ENCODE measurements around the gene CRK.
"Not testable (repeated sequence)": the region's sequence is repeated elsewhere in the genome, so short reads cannot be mapped to it uniquely, and the experiment has no call there.

The CRK gene

DNA sequence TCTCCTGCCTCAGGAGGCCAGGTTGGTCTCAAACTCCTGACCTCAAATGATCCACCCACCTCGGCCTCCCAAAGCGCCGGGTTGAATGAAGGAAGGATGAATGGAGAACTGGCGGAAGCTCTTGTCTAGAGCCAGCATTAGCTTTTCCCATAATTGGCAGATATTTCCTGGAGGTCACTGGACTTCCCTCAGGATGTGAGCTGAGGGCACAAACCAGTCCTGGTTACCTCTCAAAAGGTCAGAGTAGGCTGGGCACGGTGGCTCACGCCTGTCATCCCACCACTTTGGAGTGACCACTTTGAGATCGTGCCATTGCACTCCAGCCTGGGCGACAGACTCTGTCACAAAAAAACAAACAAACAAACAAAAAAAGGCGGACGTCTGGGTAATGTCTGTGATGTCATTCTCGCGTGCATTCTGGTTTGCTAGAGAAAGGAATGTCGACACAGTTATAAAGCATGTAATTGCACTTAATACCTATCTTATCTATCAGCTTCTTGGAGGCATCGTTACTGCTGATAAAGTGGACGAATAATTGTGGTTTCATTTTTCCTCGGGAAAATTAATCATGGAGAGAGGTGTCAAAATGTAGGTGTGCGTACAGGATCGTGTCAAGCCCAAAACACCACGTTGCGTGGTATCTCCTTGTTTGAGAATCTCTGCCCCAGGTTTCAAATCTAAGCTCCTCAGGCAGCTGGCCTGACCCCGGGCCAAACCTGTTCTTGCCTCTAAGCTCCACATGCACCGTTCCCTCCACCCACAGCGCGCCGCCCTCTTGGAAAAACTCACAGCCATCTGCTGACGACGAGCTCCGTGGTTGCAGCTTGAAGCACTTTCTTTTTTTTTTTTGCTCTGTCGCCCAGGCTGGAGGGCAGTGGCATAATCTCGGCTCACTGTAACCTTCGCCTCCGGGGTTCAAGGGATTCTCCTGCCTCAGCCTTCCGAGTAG lies 6.4 kb upstream of the CRK start:
- no peak for DNase-seq

- no peak for DNase-seq
Measured at GRCh38 chr17:1461198-1461944, 5.3 kb upstream of the CRK start.

- DNase-seq, result peak; percentile 53
Measured at GRCh38 chr17:1460233-1460632, 4.2 kb upstream of the CRK start.

DNA sequence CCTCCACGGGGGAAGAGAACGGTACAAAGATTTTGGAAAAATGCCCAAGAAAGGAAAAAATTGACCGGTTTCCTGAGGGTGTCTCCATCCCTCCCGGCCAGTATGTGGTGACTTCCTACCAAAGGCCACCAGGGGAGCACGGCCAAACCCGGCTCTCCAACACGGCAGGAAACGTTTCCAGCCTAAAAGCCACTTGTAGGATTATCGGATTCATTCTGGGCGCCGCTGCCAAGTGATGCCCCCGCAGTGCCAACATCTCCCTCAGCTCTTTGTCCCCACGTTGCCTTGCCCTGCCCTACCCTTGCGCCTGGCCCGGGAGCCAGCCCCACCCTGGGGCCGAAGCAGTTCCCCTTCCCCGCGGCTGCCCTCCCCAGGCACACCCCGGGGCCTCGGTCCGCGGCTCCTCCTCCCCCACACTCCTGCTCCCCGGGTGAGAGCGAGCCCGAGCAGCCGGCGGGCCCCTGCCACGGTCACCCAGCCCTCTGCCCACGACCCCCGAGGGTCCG lies 688 bp downstream of the CRK start:
- peak; percentile 29 for DNase-seq

DNA sequence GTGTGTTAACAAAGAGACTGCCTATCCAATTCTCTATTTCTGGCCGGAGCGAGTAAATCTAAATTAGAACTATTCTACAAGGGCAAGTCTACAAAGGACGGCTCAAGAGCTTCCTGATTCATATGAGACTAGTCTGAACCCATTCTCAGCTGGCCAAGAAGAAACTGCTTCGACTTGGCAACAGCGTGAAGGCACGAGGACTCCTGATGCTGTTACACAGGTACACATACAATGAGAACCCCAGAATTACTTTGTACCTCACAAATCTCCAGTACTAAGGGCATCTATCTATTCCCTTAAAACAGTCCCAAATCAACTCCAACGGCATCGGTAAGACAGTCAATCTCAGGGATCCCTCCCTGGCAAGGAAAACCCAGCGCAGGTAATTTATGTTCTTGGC lies 1.5 kb downstream of the CRK start:
- DNase-seq, result no peak

DNA sequence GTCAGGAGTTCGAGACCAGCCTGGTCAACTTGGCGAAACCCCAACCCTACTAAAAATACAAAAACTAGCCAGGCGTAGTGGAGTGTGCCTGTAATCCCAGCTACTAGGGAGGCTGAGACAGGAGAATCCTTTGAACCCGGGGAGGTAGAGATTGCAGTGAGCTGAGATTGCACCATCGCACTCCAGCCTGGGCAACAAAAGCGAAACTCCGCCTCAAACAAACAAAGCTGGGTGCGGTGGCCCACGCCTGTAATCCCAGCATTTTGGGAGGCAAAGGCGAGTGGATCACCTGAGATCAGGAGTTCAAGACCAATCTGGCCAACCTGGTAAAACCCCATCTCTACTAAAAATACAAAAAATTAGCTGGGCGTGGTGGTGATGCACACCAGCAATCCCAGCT lies 2.3 kb downstream of the CRK start:
- not testable (repeated sequence) for DNase-seq

GRCh38 chr17:1452836-1453235 lies 3.2 kb downstream of the CRK start:
- no peak for DNase-seq

DNA sequence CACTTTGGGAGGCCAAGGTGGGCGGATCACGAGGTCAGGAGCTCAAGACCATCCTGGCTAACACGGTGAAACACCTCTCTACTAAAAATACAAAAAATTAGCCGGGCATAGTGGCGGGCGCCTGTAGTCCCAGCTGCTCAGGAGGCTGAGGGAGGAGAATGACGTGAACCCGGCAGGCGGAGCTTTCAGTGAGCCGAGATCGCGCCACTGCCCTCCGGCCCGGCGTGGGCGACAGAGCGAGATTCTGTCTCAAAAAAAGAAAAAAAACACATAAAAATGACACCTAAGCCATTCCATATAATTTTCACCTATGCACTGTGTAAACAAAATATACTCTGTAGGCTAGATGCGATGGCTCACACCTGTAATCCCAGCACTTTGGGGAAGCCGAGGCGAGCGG lies 5.8 kb downstream of the CRK start:
- not testable (repeated sequence) for DNase-seq

DNA sequence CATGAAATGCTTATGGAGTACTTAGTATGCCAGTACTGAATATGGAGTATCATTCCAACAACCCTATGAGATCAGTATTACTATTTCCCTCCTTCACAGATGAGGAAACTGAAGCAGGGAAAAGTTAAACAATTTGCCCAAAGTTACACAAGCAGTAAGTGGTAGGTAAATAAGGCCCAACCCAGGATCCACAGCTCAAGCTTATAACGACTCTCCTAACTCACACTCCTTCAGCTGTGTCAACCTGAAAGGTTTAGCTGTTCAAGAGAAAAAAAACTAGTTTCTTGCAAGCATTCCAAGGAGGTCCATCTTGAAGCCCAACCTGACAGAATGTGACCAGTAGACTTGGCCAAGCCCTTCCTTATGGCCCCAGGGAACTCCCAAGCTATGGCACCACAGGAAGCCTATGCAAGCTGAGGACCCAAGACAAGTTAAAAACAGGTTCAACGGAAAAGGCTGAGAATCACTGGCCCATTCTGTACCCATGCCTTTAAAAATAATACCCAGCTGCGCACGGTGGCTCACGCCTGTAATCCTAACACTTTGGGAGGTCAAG lies 6.5 kb downstream of the CRK start:
- DNase-seq, result no peak

GRCh38 chr17:1447052-1447451 lies 9.0 kb downstream of the CRK start:
- DNase-seq, result no peak

DNA sequence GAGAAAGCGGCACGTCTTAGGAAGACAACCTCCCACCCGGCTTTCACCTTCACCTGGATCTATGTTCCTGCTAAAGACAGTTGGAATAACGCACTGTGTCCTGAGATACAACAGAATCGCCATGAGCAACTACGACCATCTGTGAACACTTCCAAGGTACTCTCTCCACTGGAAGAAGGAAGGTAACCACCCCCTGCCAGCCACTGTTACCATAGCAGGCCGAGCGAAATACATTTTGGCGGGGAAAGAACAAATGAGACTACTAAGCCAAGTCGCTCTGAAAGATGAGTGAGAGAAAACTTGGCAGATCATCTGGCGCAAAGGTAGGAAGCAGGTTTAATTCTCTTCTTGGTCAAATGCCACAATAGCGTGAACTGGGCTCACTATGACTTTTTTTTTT lies 9.8 kb downstream of the CRK start:
- no peak for DNase-seq

GRCh38 chr17:1445695-1446094 lies 10.3 kb downstream of the CRK start:
- not testable (repeated sequence) for DNase-seq

DNA sequence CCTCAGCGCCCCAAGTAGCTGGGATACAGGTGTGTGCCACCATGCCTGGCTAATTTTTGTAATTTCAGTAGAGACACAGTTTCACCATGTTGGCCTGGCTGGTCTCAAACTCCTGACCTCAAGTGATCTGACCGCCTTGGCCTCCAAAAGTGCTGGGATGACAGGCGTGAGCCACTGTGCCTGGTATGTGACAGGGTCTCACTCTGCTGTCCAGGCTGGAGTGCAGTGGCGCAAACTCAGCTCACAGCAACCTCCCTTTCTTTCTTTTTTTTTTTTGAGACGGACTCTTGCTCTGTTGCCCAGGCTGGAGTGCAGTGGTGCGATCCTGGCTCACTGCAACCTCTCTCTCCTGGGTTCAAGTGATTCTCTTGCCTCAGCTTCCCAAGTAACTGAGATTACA lies 13.3 kb downstream of the CRK start:
- not testable (repeated sequence) for DNase-seq

DNA sequence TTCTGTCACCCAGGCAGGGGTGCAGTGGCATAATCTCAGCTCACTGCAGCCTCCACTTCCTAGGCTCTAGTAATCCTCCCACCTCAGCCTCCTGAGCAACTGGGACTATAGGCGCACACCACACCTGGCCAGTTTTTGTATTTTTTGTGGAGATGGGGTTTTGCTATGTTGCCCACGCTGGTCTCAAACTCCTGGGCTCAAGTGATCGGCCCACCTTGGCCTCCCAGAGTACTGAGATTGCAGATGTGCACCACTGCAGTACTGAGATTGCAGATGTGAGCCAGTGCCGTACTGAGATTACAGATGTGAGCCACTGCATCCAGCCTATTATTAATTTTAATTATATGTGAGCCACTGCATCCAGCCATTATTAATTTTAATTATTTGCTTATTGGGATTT lies 13.8 kb downstream of the CRK start:
- no peak for DNase-seq

GRCh38 chr17:1440921-1441320 lies 15.1 kb downstream of the CRK start:
- DNase-seq, result no peak

GRCh38 chr17:1438593-1439083 lies 17.4 kb downstream of the CRK start:
- DNase-seq, result peak; percentile 34

DNA sequence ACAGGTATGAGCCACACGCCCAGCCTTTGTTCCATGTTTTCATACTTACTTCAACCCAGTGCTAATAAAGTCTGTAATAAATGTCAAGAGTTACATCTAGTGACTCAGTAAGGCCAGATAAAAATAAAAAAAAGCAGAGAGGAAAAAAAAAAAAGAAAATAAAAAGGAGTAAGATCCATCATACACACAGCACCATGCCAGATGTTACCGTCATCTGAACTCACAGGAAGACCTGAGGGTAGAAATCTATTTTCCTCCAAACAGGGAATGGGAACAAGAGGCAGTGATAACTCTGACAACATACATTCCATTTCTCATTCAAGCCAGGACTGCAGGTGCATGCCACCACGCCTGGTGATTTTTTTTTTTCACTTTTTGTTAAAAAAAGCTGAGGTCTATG lies 20.7 kb downstream of the CRK start:
- no peak for DNase-seq

DNA sequence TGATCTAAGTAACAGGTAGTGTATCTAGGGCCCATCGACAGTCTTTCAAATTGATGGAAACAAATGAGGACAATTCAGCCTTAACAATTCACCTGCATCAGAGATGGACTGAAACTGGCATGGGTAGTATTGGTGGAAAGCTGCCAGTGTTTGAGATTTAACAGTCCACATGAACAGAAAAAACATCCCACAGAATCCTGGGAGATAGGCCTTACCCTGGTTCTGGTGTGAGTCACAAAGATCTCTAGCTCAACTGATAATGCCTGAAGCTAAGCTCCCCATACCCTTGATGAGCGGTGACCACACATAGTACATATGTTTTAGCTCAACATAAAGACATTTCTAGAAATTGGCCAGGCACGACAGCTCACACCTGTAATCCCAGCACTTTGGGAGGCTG lies 21.9 kb downstream of the CRK start:
- no peak for DNase-seq

DNA sequence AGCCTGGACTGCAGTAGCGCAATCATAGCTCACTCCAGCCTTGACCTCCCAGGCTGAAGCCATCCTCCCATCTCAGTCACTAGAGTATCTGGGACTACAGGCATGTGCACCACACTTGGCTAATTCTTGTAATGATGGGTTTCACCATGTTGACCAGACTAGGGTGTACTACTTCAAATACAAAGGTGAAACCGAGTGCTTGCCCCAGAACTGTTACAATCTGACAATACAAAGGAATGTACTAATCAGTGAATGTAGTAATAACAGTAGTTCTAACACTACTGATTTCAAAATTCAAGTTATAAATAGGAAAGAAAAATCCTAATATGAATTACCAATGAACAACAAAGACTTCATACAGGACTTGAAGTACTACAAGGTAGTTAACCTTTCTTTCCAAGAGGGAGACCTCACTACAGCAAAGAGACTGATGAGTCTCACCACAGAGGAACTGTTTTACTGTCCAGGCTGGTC lies 24.4 kb downstream of the CRK start:
- no peak for DNase-seq

DNA sequence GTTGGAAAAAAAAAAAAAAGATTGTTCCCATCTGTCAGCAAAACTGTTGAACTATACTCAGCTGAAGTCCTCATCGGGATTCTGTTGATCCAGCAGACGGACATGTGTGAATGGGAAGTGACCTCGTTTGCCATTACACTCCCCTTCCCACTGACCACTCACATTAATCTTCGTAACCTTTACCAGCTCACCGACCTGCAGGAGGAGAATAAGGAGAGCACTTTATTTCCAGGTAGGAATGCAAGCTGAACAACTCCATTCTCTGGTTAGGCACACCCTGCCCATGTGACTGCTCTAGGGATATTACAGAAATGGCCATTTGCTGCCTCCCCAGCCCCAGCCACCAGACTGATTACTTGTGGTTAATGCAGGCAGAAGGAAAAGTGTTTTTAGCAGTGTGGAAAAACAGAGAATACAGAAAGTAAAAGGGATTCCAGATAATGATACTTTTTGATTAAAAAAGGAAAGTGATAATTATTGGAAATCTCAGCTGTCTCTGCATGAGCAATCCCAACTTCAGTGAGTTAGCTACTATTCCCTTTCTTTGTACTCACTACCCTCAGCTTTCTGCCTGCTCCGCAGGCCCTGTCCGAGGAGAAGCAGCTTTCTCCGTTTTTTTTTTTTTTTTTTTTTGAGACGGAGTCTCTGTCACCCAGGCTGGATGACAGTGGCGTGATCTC lies 32.4 kb downstream of the CRK start:
- DNase-seq, result no peak

- DNase-seq, result peak; percentile 94
Measured at GRCh38 chr17:1422885-1423284, 33.1 kb downstream of the CRK start.

DNA sequence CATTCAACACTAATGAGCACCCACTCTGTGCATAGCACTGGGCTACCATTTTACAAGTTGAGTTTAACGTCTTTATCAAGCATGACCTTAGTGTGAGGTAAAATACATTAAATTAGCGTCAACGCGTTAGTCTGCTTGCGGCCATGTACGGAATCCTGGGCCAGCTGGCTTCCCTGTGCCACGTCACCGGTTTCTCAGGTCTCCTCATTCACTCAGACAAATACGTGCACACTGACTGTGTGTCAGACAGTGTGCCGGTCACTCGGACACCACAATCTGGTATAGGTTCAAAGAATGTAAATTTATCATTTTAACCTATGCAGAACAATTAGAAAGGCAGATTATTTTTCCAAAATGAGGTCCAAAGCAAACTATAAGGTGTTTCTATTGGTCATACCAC lies 34.6 kb downstream of the CRK start:
- DNase-seq, result no peak

GRCh38 chr17:1420981-1421380 lies 35.1 kb downstream of the CRK start:
- no peak for DNase-seq
